ENCODE results near the gene TPPP2.

TPPP2 gene

GRCh38 chr14:21054768-21055145 is 24.7 kb downstream of the TPPP2 start:
- H3K9me3 ChIP-seq (ENCODE audit: insufficient read depth, low read depth, low read length) = no peaks in the 10 kb centered on the region
- no peaks in the 10 kb centered on the region for H3K36me3 ChIP-seq (ENCODE audit: insufficient read depth, low read depth, low read length)
- no peaks in the 10 kb centered on the region for H3K27me3 ChIP-seq (ENCODE audit: insufficient read depth, low read length)
- H3K9ac ChIP-seq (ENCODE audit: low read depth, low read length) = no peak overlapping the region
- H3K27ac ChIP-seq (ENCODE audit: low read length) = no peak overlapping the region
- H3K4me3 ChIP-seq (ENCODE audit: low read length) = no peak overlapping the region
- no peaks in the 10 kb centered on the region for H3K4me1 ChIP-seq (ENCODE audit: insufficient read depth, low read length)

- Histone ChIP-seq H3K4me1 (ENCODE audit: insufficient read depth, low read length) (no peaks in the 10 kb centered on the region), H3K27ac (ENCODE audit: low read length) (no peak overlapping the region), H3K36me3 (ENCODE audit: insufficient read depth, low read depth, low read length) (no peaks in the 10 kb centered on the region), H3K4me3 (ENCODE audit: low read length) (no peak overlapping the region), H3K9ac (ENCODE audit: low read depth, low read length) (no peak overlapping the region), H3K27me3 (ENCODE audit: insufficient read depth, low read length) (no peaks in the 10 kb centered on the region), H3K9me3 (ENCODE audit: insufficient read depth, low read depth, low read length) (no peaks in the 10 kb centered on the region)
Observed at GRCh38 chr14:21055432-21056117, 25.6 kb downstream of the TPPP2 start.

- H3K9ac ChIP-seq (ENCODE audit: low read depth, low read length) = no peak overlapping the region
- no peaks in the 10 kb centered on the region for H3K27me3 ChIP-seq (ENCODE audit: insufficient read depth, low read length)
- H3K27ac ChIP-seq (ENCODE audit: low read length) = no peak overlapping the region
- no peaks in the 10 kb centered on the region for H3K36me3 ChIP-seq (ENCODE audit: insufficient read depth, low read depth, low read length)
- H3K4me3 ChIP-seq (ENCODE audit: low read length) = no peak overlapping the region
- no peaks in the 10 kb centered on the region for H3K9me3 ChIP-seq (ENCODE audit: insufficient read depth, low read depth, low read length)
- H3K4me1 ChIP-seq (ENCODE audit: insufficient read depth, low read length) = no peaks in the 10 kb centered on the region
Observed at GRCh38 chr14:21056520-21057163, 26.6 kb downstream of the TPPP2 start.

GRCh38 chr14:21057803-21058675 is 28.0 kb downstream of the TPPP2 start, which contains the start of gene RNASE8:
RNASE8 (plus strand) TSS chr14:21057822; CDS start chr14:21057893, 71 bp downstream.
- no peaks in the 10 kb centered on the region for H3K36me3 ChIP-seq (ENCODE audit: insufficient read depth, low read depth, low read length)
- H3K27me3 ChIP-seq (ENCODE audit: insufficient read depth, low read length) = no peaks in the 10 kb centered on the region
- no peak within 1 kb of the TSS for H3K27ac ChIP-seq (ENCODE audit: low read length)
- H3K9me3 ChIP-seq (ENCODE audit: insufficient read depth, low read depth, low read length) = no peaks in the 10 kb centered on the region
- H3K4me3 ChIP-seq (ENCODE audit: low read length) = no peak within 1 kb of the TSS
- no peak within 1 kb of the TSS for H3K9ac ChIP-seq (ENCODE audit: low read depth, low read length)
- no peaks in the 10 kb centered on the region for H3K4me1 ChIP-seq (ENCODE audit: insufficient read depth, low read length)

DNA sequence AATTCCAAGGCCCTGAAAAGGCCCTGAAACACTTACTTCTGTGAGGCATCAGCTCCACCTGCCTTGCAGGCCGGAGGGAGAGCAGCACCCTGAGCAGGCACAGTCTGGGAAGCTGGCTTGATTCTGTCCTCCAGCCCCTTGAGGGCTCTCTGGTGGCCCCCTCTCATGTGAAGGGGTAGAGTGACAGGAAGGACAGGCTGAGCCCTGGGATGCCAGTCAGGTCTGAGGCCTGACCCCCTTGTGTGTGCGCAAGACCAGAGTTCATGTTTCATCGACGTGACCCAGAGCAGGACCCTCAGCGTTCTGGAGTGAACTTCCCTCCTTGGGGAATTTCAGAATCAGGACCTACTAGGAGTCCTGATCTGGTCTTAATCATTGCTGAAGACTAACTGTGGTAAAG is 28.9 kb downstream of the TPPP2 start:
- H3K4me1 ChIP-seq (ENCODE audit: insufficient read depth, low read length) = peaks cover 7% of the 10 kb centered on the region; the same call in 1 of the 2 replicates

DNA sequence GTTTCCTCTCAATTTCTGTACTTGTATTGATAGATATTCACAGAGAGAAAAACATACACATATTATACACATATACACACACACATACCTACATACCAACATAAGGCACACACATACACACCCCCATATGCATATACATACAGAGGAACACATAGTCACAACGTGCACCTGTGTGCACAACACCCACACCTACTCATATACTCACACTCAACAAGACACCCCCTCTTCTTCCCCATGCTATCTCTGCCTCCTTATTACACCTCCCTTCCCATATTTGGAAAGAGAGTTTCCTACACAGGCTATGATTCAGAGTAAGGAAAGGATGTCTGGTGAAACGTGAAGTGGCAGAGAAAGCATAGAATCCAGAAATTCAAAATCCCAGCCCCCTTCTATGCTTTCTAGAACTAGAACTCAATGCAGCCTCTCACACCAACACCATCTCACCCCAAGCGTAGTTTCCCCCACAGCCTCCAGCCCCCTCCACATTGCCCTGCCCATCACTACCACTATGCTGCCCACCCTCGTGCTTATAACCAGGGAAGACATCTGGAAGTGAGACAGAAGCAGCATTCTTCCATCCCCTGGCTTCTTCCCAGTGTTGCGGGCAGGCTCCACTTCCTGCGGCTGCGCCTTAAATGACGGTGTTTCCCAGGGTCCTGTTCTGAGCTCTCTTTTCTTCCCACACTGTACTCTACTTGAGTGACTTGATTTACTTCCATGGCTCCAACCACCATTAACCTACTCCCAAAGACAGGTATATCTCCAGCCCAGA is 30.0 kb downstream of the TPPP2 start:
- no peaks in the 10 kb centered on the region for H3K36me3 ChIP-seq (ENCODE audit: insufficient read depth, low read depth, low read length)
- no peak overlapping the region for H3K9ac ChIP-seq (ENCODE audit: low read depth, low read length)
- no peak overlapping the region for H3K27ac ChIP-seq (ENCODE audit: low read length)
- peaks cover 8% of the 10 kb centered on the region; the same call in 1 of the 2 replicates for H3K4me1 ChIP-seq (ENCODE audit: insufficient read depth, low read length)
- no peaks in the 10 kb centered on the region for H3K9me3 ChIP-seq (ENCODE audit: insufficient read depth, low read depth, low read length)
- no peak overlapping the region for H3K4me3 ChIP-seq (ENCODE audit: low read length)
- no peaks in the 10 kb centered on the region for H3K27me3 ChIP-seq (ENCODE audit: insufficient read depth, low read length)

More for the DNA sequence above, 28.9 kb downstream of the TPPP2 start:
- no peak overlapping the region for H3K9ac ChIP-seq (ENCODE audit: low read depth, low read length)
- H3K27ac ChIP-seq (ENCODE audit: low read length) = no peak overlapping the region
- no peak overlapping the region for H3K4me3 ChIP-seq (ENCODE audit: low read length)
- H3K27me3 ChIP-seq (ENCODE audit: insufficient read depth, low read length) = no peaks in the 10 kb centered on the region
- no peaks in the 10 kb centered on the region for H3K36me3 ChIP-seq (ENCODE audit: insufficient read depth, low read depth, low read length)
- H3K9me3 ChIP-seq (ENCODE audit: insufficient read depth, low read depth, low read length) = no peaks in the 10 kb centered on the region

DNA sequence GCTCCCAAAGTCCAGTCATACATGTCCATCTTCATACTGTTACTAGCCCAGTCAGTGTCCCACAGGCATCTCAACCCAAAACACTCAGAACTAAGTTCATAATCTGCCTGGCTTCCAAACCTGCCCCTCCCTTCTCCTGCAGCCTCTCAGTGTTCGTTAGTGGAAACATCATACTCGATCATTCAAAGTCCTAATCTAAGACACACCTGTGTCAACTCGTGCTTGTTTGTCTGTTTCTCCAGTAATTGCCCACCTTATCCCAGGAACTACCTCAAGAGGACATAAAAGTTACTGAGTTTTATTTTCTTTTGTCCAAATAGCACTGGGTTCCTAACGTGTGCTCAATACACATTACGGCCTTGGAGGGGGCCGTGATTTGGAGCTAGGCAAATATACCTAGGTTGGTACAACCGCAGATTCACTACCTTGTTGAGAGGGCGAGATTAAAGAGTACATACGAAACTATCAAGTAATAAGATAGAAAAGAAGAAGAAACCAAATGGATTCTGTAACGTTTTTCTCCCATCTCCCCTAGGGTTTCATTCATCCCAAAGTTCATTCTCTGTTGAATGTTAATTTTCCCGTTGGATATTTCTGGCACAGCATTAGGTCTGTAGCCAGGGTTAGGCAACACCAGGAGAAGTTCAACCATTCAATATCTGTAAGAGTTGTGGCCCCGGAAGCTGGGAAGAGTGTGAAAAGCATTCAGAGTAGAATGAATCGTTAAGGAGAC is 30.8 kb downstream of the TPPP2 start:
- no peak overlapping the region for H3K27ac ChIP-seq (ENCODE audit: low read length)
- H3K9ac ChIP-seq (ENCODE audit: low read depth, low read length) = no peak overlapping the region
- H3K9me3 ChIP-seq (ENCODE audit: insufficient read depth, low read depth, low read length) = no peaks in the 10 kb centered on the region
- peaks cover 8% of the 10 kb centered on the region; the same call in 1 of the 2 replicates for H3K4me1 ChIP-seq (ENCODE audit: insufficient read depth, low read length)
- no peaks in the 10 kb centered on the region for H3K27me3 ChIP-seq (ENCODE audit: insufficient read depth, low read length)
- H3K4me3 ChIP-seq (ENCODE audit: low read length) = no peak overlapping the region
- no peaks in the 10 kb centered on the region for H3K36me3 ChIP-seq (ENCODE audit: insufficient read depth, low read depth, low read length)

- Histone ChIP-seq H3K27me3 (ENCODE audit: insufficient read depth, low read length) (no peaks in the 10 kb centered on the region), H3K9ac (ENCODE audit: low read depth, low read length) (no peak overlapping the region), H3K9me3 (ENCODE audit: insufficient read depth, low read depth, low read length) (no peaks in the 10 kb centered on the region), H3K27ac (ENCODE audit: low read length) (no peak overlapping the region), H3K36me3 (ENCODE audit: insufficient read depth, low read depth, low read length) (no peaks in the 10 kb centered on the region), H3K4me3 (ENCODE audit: low read length) (no peak overlapping the region), H3K4me1 (ENCODE audit: insufficient read depth, low read length) (peaks cover 8% of the 10 kb centered on the region; the same call in 1 of the 2 replicates)
Observed at GRCh38 chr14:21061347-21061668, 31.3 kb downstream of the TPPP2 start.

DNA sequence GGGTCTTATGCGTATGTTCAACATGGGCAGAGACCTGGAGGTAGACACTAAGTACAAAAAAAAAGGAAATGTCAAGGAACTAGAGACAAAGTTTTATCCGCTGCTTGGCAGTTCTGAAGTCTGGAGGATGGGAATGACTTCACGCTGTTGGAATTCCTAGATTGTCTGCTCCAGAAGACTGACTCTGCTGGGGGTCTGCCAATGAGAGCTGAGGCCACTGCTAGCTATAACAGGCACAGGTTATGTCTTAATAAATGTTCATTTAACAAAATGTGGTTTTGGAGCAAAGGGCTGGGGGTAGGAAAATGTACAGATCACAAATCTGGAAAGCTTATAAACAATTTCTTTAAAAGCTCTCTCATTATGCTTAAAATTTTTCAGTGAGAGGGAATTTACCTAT is 33.5 kb downstream of the TPPP2 start:
- no peak overlapping the region for H3K4me3 ChIP-seq (ENCODE audit: low read length)
- no peaks in the 10 kb centered on the region for H3K36me3 ChIP-seq (ENCODE audit: insufficient read depth, low read depth, low read length)
- H3K9ac ChIP-seq (ENCODE audit: low read depth, low read length) = no peak overlapping the region
- peaks cover 11% of the 10 kb centered on the region; the same call in 1 of the 2 replicates for H3K4me1 ChIP-seq (ENCODE audit: insufficient read depth, low read length)
- H3K27ac ChIP-seq (ENCODE audit: low read length) = no peak overlapping the region
- H3K27me3 ChIP-seq (ENCODE audit: insufficient read depth, low read length) = peaks cover 12% of the 10 kb centered on the region
- no peaks in the 10 kb centered on the region for H3K9me3 ChIP-seq (ENCODE audit: insufficient read depth, low read depth, low read length)

- Histone ChIP-seq H3K27ac (ENCODE audit: low read length) (no peak overlapping the region), H3K36me3 (ENCODE audit: insufficient read depth, low read depth, low read length) (no peaks in the 10 kb centered on the region), H3K9ac (ENCODE audit: low read depth, low read length) (no peak overlapping the region), H3K4me1 (ENCODE audit: insufficient read depth, low read length) (peaks cover 11% of the 10 kb centered on the region; the same call in 1 of the 2 replicates), H3K4me3 (ENCODE audit: low read length) (no peak overlapping the region), H3K27me3 (ENCODE audit: insufficient read depth, low read length) (peaks cover 21% of the 10 kb centered on the region), H3K9me3 (ENCODE audit: insufficient read depth, low read depth, low read length) (no peaks in the 10 kb centered on the region)
Observed at GRCh38 chr14:21066882-21067502, 37.0 kb downstream of the TPPP2 start.

Data from iPS-20b (cell line).